ENCODE measurements around the gene WWOX. TPM values are rescaled to one million over a fixed set of nuclear protein-coding genes. Genes with fewer than 3 reads are reported as not detected.

WWOX gene
- polyA plus RNA-seq, 1 donor (not counting 4 experiments of a cell fraction or from before 2014, with no cell fraction given), result 5.1 TPM

GRCh38 chr16:78659668-78660217, 560.3 kb downstream of the WWOX start:
- Histone ChIP-seq H3K79me2 (ENCODE audit: control insufficient read depth, insufficient read depth, low read length) (no peaks in the 10 kb centered on the region), H3K4me3 (ENCODE audit: control insufficient read depth in 2 of 3, extremely low read depth in 1 of 3, insufficient read depth in 2 of 3, low read depth in 1 of 3, low read length in 3 of 3) (no peak overlapping the region), H3K9ac (ENCODE audit: control insufficient read depth, extremely low read depth, insufficient read depth, low read length) (no peak overlapping the region), H3K9me1 (ENCODE audit: control insufficient read depth, extremely low read depth, insufficient read depth, low read length) (no peaks in the 10 kb centered on the region), H4K20me1 (ENCODE audit: control insufficient read depth, extremely low read depth, insufficient read depth, low read length) (no peaks in the 10 kb centered on the region), H3K36me3 (ENCODE audit: control insufficient read depth in 2 of 2, extremely low read depth in 1 of 2, insufficient read depth in 2 of 2, low read length in 2 of 2) (no peaks in the 10 kb centered on the region), H3K27me3 (ENCODE audit: control insufficient read depth, extremely low read depth, insufficient read depth, low read length) (no peaks in the 10 kb centered on the region), H2AFZ (ENCODE audit: control insufficient read depth, low read length) (no peak overlapping the region), H3K27ac (ENCODE audit: control insufficient read depth, insufficient read depth, low read length) (no peak overlapping the region), H3K4me2 (ENCODE audit: control insufficient read depth, extremely low read depth, insufficient read depth, low read depth, low read length) (no peak overlapping the region), H3K9me3 (ENCODE audit: control insufficient read depth, low read depth, low read length) (no peaks in the 10 kb centered on the region), H3K4me1 (ENCODE audit: control insufficient read depth, extremely low read depth, insufficient read depth, low read length) (peaks cover 5% of the 10 kb centered on the region)
- dilution Hi-C loops (cut with MboI; ENCODE audit: extremely low pct_ligation_motif_present, low sequenced_read_pairs), result no loop called here
- TF ChIP-seq CTCF (optimal IDR thresholded peaks at IDR 0.05 in 1 of 3, IDR thresholded peaks at IDR 0.05 in 1 of 3, conservative IDR thresholded peaks at IDR 0.05 in 1 of 3; ENCODE audit: extremely low read depth in 1 of 3, insufficient read depth in 2 of 3, low read length in 3 of 3) (no peak), EZH2 (IDR thresholded peaks at IDR 0.05; ENCODE audit: low read length) (no peak)
- FAIRE-seq, result no peak
- no peak for DNase-seq (ENCODE audit: low read depth, low spot score)

GRCh38 chr16:78660795-78661194, 561.3 kb downstream of the WWOX start:
- FAIRE-seq (no peak), DNase-seq (ENCODE audit: low read depth, low spot score) (no peak)
- H4K20me1 ChIP-seq (ENCODE audit: control insufficient read depth, extremely low read depth, insufficient read depth, low read length), result no peaks in the 10 kb centered on the region
- H3K9ac ChIP-seq (ENCODE audit: control insufficient read depth, extremely low read depth, insufficient read depth, low read length), result no peak overlapping the region
- H3K4me3 ChIP-seq (ENCODE audit: control insufficient read depth in 2 of 3, extremely low read depth in 1 of 3, insufficient read depth in 2 of 3, low read depth in 1 of 3, low read length in 3 of 3), result no peak overlapping the region
- no peaks in the 10 kb centered on the region for H3K9me1 ChIP-seq (ENCODE audit: control insufficient read depth, extremely low read depth, insufficient read depth, low read length)
- H3K27ac ChIP-seq (ENCODE audit: control insufficient read depth, insufficient read depth, low read length), result no peak overlapping the region
- H3K27me3 ChIP-seq (ENCODE audit: control insufficient read depth, extremely low read depth, insufficient read depth, low read length), result no peaks in the 10 kb centered on the region
- dilution Hi-C loops (cut with MboI; ENCODE audit: extremely low pct_ligation_motif_present, low sequenced_read_pairs), result no loop called here
- no peak overlapping the region for H3K4me2 ChIP-seq (ENCODE audit: control insufficient read depth, extremely low read depth, insufficient read depth, low read depth, low read length)
- H3K79me2 ChIP-seq (ENCODE audit: control insufficient read depth, insufficient read depth, low read length), result no peaks in the 10 kb centered on the region
- no peaks in the 10 kb centered on the region for H3K9me3 ChIP-seq (ENCODE audit: control insufficient read depth, low read depth, low read length)
- no peaks in the 10 kb centered on the region for H3K36me3 ChIP-seq (ENCODE audit: control insufficient read depth in 2 of 2, extremely low read depth in 1 of 2, insufficient read depth in 2 of 2, low read length in 2 of 2)
- H3K4me1 ChIP-seq (ENCODE audit: control insufficient read depth, extremely low read depth, insufficient read depth, low read length), result peaks cover 5% of the 10 kb centered on the region
- no peak overlapping the region for H2AFZ ChIP-seq (ENCODE audit: control insufficient read depth, low read length)
- TF ChIP-seq EZH2 (IDR thresholded peaks at IDR 0.05; ENCODE audit: low read length) (no peak), CTCF (optimal IDR thresholded peaks at IDR 0.05 in 1 of 3, IDR thresholded peaks at IDR 0.05 in 1 of 3, conservative IDR thresholded peaks at IDR 0.05 in 1 of 3; ENCODE audit: extremely low read depth in 1 of 3, insufficient read depth in 2 of 3, low read length in 3 of 3) (no peak)

Data from keratinocyte (primary cell).